GM12878 (cell line): ENCODE results near the gene KIF11. TPM values are rescaled to one million over a fixed set of nuclear protein-coding genes. Genes with fewer than 3 reads are reported as not detected.

Experiments used
- ATAC-seq: fragments of 200-7000 bp; cut with Tn5 transposase; 3 replicates; pipeline ENCODE4 v1.9.1; 2020; ENCODE audit warnings: mild to moderate bottlenecking, moderate library complexity
- BruUV-seq: library from RNA; stranded (reverse); fragments of 400-500 nt; replicated peaks from 2 replicates; lab custom pipeline; 2021; lab: Mats Ljungman, UMichigan
- CTCF ChIA-PET: fragments of 300-600 bp; sonication (Branson Sonifier 250); formaldehyde crosslinking; extraction: SDS; loops from one replicate; lab custom pipeline; 2021; ENCODE audit warnings: inconsistent platforms; lab: Yijun Ruan, JAX
- POLR2A ChIA-PET: fragments of 350-600 bp; formaldehyde crosslinking; extraction: SDS; loops from one replicate; lab custom pipeline; 2021; ENCODE audit warnings: inconsistent platforms; lab: Charles Lee
- RAD21 ChIA-PET: fragments of 300-600 bp; sonication (Branson Sonifier 250); formaldehyde crosslinking; loops from one replicate; lab custom pipeline; 2023; ENCODE audit warnings: antibody characterized with exemption; ENCODE audit not compliant: unreplicated experiment; lab: Charles Lee
- SMC1A ChIA-PET: fragments of 300-600 bp; sonication (Branson Sonifier 250); formaldehyde crosslinking; loops from one replicate; lab custom pipeline; 2023; ENCODE audit not compliant: unreplicated experiment, uncharacterized antibody; lab: Charles Lee
- DNase-seq: peaks from one replicate; pipeline ENCODE4 v3.0.0-alpha.2; 2011; ENCODE audit warnings: low read depth, low spot score
- FAIRE-seq: peaks from 3 replicates; lab custom pipeline; 2011; peaks lifted over from hg19 to GRCh38; lab: Jason Lieb, UNC
- H2AFZ ChIP-seq: 2 replicates; pipeline ENCODE4 v1.6.0; 2011; ENCODE audit warnings: low read depth, low read length, control low read depth; ENCODE audit not compliant: control insufficient read depth
- H3K27ac ChIP-seq: 2 replicates; pipeline ENCODE4 v1.5.1; 2011; ENCODE audit warnings: control low read depth; ENCODE audit not compliant: control insufficient read depth, insufficient read depth
- H3K27me3 ChIP-seq, 2 experiments: replicated peaks in 1 of 2; 2 replicates each; pipeline versions ENCODE4 v1.6.0 to v1.6.1; 2011; ENCODE audit warnings: low read length in 1 of 2; ENCODE audit not compliant: control insufficient read depth in 2 of 2, insufficient read depth in 2 of 2
- H3K36me3 ChIP-seq, 2 experiments: 2 replicates each; pipeline ENCODE4 v1.5.1; 2011; ENCODE audit warnings: low read length in 1 of 2; ENCODE audit not compliant: control insufficient read depth in 2 of 2, insufficient read depth in 2 of 2
- H3K4me1 ChIP-seq: 2 replicates; pipeline ENCODE4 v1.6.1; 2011; ENCODE audit warnings: mild to moderate bottlenecking, low read length, moderate library complexity, mixed read lengths; ENCODE audit not compliant: control insufficient read depth, insufficient read depth
- H3K4me2 ChIP-seq: 2 replicates; pipeline ENCODE4 v1.6.0; 2011; ENCODE audit warnings: control low read depth; ENCODE audit not compliant: control insufficient read depth, insufficient read depth
- H3K4me3 ChIP-seq: fragments of 200-600 bp; sonication (generic); 2 replicates; pipeline ENCODE4 v1.5.1; 2016
- H3K79me2 ChIP-seq: 2 replicates; pipeline ENCODE4 v1.6.0; 2011; ENCODE audit warnings: low read length; ENCODE audit not compliant: control insufficient read depth, insufficient read depth
- H3K9ac ChIP-seq: 2 replicates; pipeline ENCODE4 v1.8.0; 2011; ENCODE audit warnings: low read length, control low read depth, mixed read lengths; ENCODE audit not compliant: control insufficient read depth, insufficient read depth
- H3K9me3 ChIP-seq: replicated peaks from 3 replicates; pipeline ENCODE4 v1.5.1; 2011; ENCODE audit warnings: mild to moderate bottlenecking, low read length; ENCODE audit not compliant: control insufficient read depth, insufficient read depth
- H4K20me1 ChIP-seq: 2 replicates; pipeline ENCODE4 v1.6.0; 2011; ENCODE audit not compliant: control insufficient read depth, insufficient read depth
- BCL11A ChIP-seq: IDR thresholded peaks from 2 replicates; pipeline ENCODE4 v1.6.1; 2011; ENCODE audit warnings: low read depth, low read length
- JUNB ChIP-seq: IDR thresholded peaks from 2 replicates; pipeline ENCODE4 v1.6.1; 2016; ENCODE audit warnings: antibody characterized with exemption, mild to moderate bottlenecking
- KDM1A ChIP-seq: fragments of 200-600 bp; sonication (generic); IDR thresholded peaks from 2 replicates; pipeline ENCODE4 v1.6.1; 2016; ENCODE audit warnings: borderline replicate concordance
- RAD21 ChIP-seq: IDR thresholded peaks from 2 replicates; pipeline ENCODE4 v1.6.1; 2011; ENCODE audit warnings: mild to moderate bottlenecking, low read depth, low read length, moderate library complexity; ENCODE audit not compliant: insufficient read depth
- RUNX3 ChIP-seq: IDR thresholded peaks from 2 replicates; pipeline ENCODE4 v1.6.1; 2012; ENCODE audit warnings: low read length, inconsistent platforms
- SIX5 ChIP-seq: IDR thresholded peaks from 2 replicates; pipeline ENCODE4 v1.6.1; 2011; ENCODE audit warnings: mild to moderate bottlenecking, low read depth, low read length, moderate library complexity; ENCODE audit not compliant: severe bottlenecking
- SP1 ChIP-seq: IDR thresholded peaks from one replicate; pipeline ENCODE4 v1.6.1; 2011; ENCODE audit warnings: low read depth, low read length
- SUPT20H ChIP-seq: IDR thresholded peaks from 2 replicates; pipeline ENCODE4 v1.6.1; 2011; ENCODE audit warnings: low read depth, mild to moderate bottlenecking, low read length, moderate library complexity, borderline replicate concordance; ENCODE audit not compliant: control insufficient read depth
- WRNIP1 ChIP-seq: IDR thresholded peaks from 2 replicates; pipeline ENCODE4 v1.6.1; 2011; ENCODE audit warnings: low read depth, low read length, improper control_type of control experiment, borderline replicate concordance
- ZNF274 ChIP-seq: IDR thresholded peaks from one replicate; pipeline ENCODE4 v1.8.0; 2011; ENCODE audit not compliant: insufficient read length, insufficient read depth
- WGBS: methylation state at CpG from one replicate; pipeline ENCODE4 v1.1.6; 2016; ENCODE audit warnings: low lambda C conversion rate; ENCODE audit not compliant: insufficient replicate concordance, insufficient coverage; ENCODE audit errors: missing lambda C conversion rate; 5-methylcytosine and 5-hydroxymethylcytosine counted together
- in situ Hi-C: fragments of 300-500 bp; cut with MboI; formaldehyde crosslinking; loops from 9 replicates; pipeline ENCODE4 v1.14.3; 2018; ENCODE audit warnings: mixed read lengths
- intact Hi-C: fragments of 100-400 bp; cut with micrococcal nuclease; formaldehyde crosslinking; loops from one replicate; pipeline ENCODE4 v1.14.2; 2022; ENCODE audit not compliant: unreplicated experiment
- polyA plus RNA-seq, 11 experiments: library from polyadenylated mRNA; depleted of rRNA in 4 of 11; unstranded in 6 of 11; stranded (reverse) in 5 of 11; fragments of >200 nt; fragmentation: Nextera tagmentation in 4 of 11; fragmentation: Illumina TruSeq in 1 of 11; extraction: Ambion mirVana in 4 of 11; extraction: Trizol in 1 of 11; gene quantifications; 1 replicate in 1 of 11; 2 replicates in 10 of 11; pipeline versions ENCODE4 v1.2.1 to v1.2.3, GENCODE V29; 2011 to 2016; ENCODE audit warnings: inconsistent platforms in 2 of 11, missing spikeins in 2 of 11, low read depth in 1 of 11
- total RNA-seq, 4 experiments: library from RNA; depleted of rRNA in 3 of 4; stranded (reverse); fragments of >200 nt in 3 of 4; fragmentation: Illumina TruSeq in 1 of 4; extraction: Trizol in 1 of 4; gene quantifications; 2 replicates each; pipeline versions ENCODE4 v1.2.1 to v1.2.3, GENCODE V29; 2013 to 2021
- TF ChIP-seq, protein P1 (sequence below): IDR thresholded peaks from 2 replicates; pipeline ENCODE4 v1.6.1; 2011; ENCODE audit warnings: mild to moderate bottlenecking, low read depth, low read length, moderate library complexity; ENCODE audit not compliant: insufficient replicate concordance
- TF ChIP-seq, protein P2 (sequence below): IDR thresholded peaks from 2 replicates; pipeline ENCODE4 v1.6.1; 2012; ENCODE audit warnings: low read depth, low read length, improper control_type of control experiment
- TF ChIP-seq, protein P3 (sequence below): fragments of 450-650 bp; IDR thresholded peaks from 2 replicates; pipeline ENCODE4 v1.6.1; 2016; ENCODE audit warnings: mild to moderate bottlenecking

Gene KIF11
- total and polyA plus RNA-seq, 10 of the 15 experiments (the other 5 are each of a cell fraction or from before 2014, with no cell fraction given) = 14.1 to 79.8 (median 41.9) TPM

DNA sequence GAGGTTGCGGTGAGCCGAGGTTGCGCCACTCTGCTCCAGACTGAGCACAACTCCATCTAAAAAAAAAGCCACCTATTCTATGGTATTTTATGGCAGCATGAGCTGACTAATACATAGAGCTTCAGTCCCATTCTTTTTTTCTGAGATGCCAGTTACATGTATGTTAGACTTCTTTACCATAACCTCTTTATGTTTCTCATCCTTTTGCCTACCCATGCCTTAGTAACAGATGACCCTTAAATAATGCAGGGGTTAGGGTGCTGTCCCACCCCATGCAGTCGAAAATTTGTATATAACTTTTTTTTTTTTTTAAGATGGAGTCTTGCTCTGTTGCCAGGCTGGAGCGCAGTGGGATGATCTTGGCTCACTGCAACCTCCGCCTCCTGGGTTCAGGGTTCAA lies 74.1 kb downstream of the KIF11 start:
- Histone ChIP-seq H3K36me3 (no peaks in the 10 kb centered on the region), H2AFZ (no peak overlapping the region), H3K4me1 (no peaks in the 10 kb centered on the region), H3K27ac (no peak overlapping the region), H3K4me3 (no peak overlapping the region), H3K9me3 (peaks cover 3% of the 10 kb centered on the region; the same call in 2 of the 3 replicates), H3K9ac (no peak overlapping the region), H3K27me3 (no peaks in the 10 kb centered on the region), H3K4me2 (no peak overlapping the region), H4K20me1 (no peaks in the 10 kb centered on the region), H3K79me2 (no peaks in the 10 kb centered on the region)
- in situ Hi-C loops (no loop called here), intact Hi-C loops (no loop called here)
- FAIRE-seq (no peak), ATAC-seq (no peak), DNase-seq (no peak)
- BruUV-seq = no TSS peak
- ChIA-PET SMC1A (no interaction called here), POLR2A (no interaction called here), RAD21 (interaction anchor here (0.6 kb wide), 1 partner anchor 54 kb away, joined by 3 read pairs; no protein-coding TSS in a partner anchor), CTCF (interaction anchor here (1.1 kb wide), 1 partner anchor 219 kb away, joined by 4 read pairs; no protein-coding TSS in a partner anchor)
- 79% methylated on average over 6 of the region's 6 CpGs for WGBS
- TF ChIP-seq, protein P1, sequence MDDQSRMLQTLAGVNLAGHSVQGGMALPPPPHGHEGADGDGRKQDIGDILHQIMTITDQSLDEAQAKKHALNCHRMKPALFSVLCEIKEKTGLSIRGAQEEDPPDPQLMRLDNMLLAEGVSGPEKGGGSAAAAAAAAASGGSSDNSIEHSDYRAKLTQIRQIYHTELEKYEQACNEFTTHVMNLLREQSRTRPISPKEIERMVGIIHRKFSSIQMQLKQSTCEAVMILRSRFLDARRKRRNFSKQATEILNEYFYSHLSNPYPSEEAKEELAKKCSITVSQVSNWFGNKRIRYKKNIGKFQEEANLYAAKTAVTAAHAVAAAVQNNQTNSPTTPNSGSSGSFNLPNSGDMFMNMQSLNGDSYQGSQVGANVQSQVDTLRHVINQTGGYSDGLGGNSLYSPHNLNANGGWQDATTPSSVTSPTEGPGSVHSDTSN = no peak
- TF ChIP-seq, protein P2, sequence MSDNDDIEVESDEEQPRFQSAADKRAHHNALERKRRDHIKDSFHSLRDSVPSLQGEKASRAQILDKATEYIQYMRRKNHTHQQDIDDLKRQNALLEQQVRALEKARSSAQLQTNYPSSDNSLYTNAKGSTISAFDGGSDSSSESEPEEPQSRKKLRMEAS = no peak
- TF ChIP-seq, protein P3, sequence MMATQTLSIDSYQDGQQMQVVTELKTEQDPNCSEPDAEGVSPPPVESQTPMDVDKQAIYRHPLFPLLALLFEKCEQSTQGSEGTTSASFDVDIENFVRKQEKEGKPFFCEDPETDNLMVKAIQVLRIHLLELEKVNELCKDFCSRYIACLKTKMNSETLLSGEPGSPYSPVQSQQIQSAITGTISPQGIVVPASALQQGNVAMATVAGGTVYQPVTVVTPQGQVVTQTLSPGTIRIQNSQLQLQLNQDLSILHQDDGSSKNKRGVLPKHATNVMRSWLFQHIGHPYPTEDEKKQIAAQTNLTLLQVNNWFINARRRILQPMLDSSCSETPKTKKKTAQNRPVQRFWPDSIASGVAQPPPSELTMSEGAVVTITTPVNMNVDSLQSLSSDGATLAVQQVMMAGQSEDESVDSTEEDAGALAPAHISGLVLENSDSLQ = no peak
- TF ChIP-seq RUNX3 (no peak), BCL11A (no peak), SP1 (no peak), WRNIP1 (no peak), JUNB (no peak), KDM1A (no peak), SIX5 (no peak), RAD21 (no peak), ZNF274 (no peak), SUPT20H (no peak)
